Endothelial cell of umbilical vein (primary cell): ENCODE measurements around the gene KCNA2. TPM values are rescaled to one million over a fixed set of nuclear protein-coding genes. Genes with fewer than 3 reads are reported as not detected.

Experiments used
- BruUV-seq: library from RNA; stranded (reverse); fragments of 400-500 nt; replicated peaks from 2 replicates; lab custom pipeline; 2021; lab: Mats Ljungman, UMichigan
- CTCF ChIA-PET: fragments of 300-600, 350-600 bp; sonication (Branson Sonifier 250); formaldehyde crosslinking; loops from one replicate; lab custom pipeline; 2021; ENCODE audit warnings: antibody characterized with exemption, inconsistent platforms; lab: Charles Lee
- POLR2A ChIA-PET: fragments of 300-600, 350-600 bp; sonication (Branson Sonifier 250); formaldehyde crosslinking; loops from one replicate; lab custom pipeline; 2021; ENCODE audit warnings: antibody characterized with exemption, inconsistent platforms; lab: Charles Lee
- DNase-seq: peaks from one replicate; pipeline ENCODE4 v3.0.0-alpha.2; 2011; ENCODE audit warnings: low read depth, low spot score
- FAIRE-seq: peaks from 2 replicates; lab custom pipeline; 2011; peaks lifted over from hg19 to GRCh38; lab: Jason Lieb, UNC
- H2AFZ ChIP-seq: 2 replicates; pipeline ENCODE4 v1.6.0; 2012; ENCODE audit warnings: low read depth, low read length, control low read depth, inconsistent platforms
- H3K27ac ChIP-seq: 2 replicates; pipeline ENCODE4 v1.5.1; 2011; ENCODE audit warnings: low read depth, mild to moderate bottlenecking, control low read depth, low read length, moderate library complexity; ENCODE audit not compliant: insufficient read depth
- H3K27me3 ChIP-seq, 2 experiments: 2 replicates each; pipeline versions ENCODE4 v1.6.0 to v1.6.1; 2011; ENCODE audit warnings: low read length in 2 of 2, mixed read lengths in 1 of 2; ENCODE audit not compliant: control insufficient read depth in 2 of 2, insufficient read depth in 2 of 2
- H3K36me3 ChIP-seq, 2 experiments: 2 replicates in 1 of 2; 3 replicates in 1 of 2; pipeline ENCODE4 v1.5.1; 2011; ENCODE audit warnings: low read length in 2 of 2, mild to moderate bottlenecking in 1 of 2, moderate library complexity in 1 of 2; ENCODE audit not compliant: control insufficient read depth in 2 of 2, insufficient read depth in 2 of 2; ENCODE audit errors: extremely low read depth in 1 of 2
- H3K4me1 ChIP-seq: 3 replicates; pipeline ENCODE4 v1.5.1; 2011; ENCODE audit warnings: mild to moderate bottlenecking, low read length; ENCODE audit not compliant: control insufficient read depth, insufficient read depth; ENCODE audit errors: extremely low read depth
- H3K4me2 ChIP-seq: 2 replicates; pipeline ENCODE4 v1.6.1; 2011; ENCODE audit warnings: low read length, control low read depth, mixed read lengths; ENCODE audit not compliant: insufficient read depth
- H3K4me3 ChIP-seq, 3 experiments: fragments of 200-600 bp in 1 of 3; sonication (generic), shearing (Covaris generic) in 1 of 3; replicated peaks in 1 of 3; 2 replicates each; pipeline ENCODE4 v1.5.1; 2011 to 2016; ENCODE audit warnings: control low read depth in 3 of 3, low read length in 3 of 3, mild to moderate bottlenecking in 2 of 3, inconsistent platforms in 1 of 3, low read depth in 1 of 3, moderate library complexity in 1 of 3; ENCODE audit not compliant: insufficient read depth in 1 of 3
- H3K79me2 ChIP-seq: 2 replicates; pipeline ENCODE4 v1.6.0; 2012; ENCODE audit warnings: low read length, inconsistent platforms; ENCODE audit not compliant: control insufficient read depth, insufficient read depth
- H3K9ac ChIP-seq: replicated peaks from 2 replicates; pipeline ENCODE3; 2011; ENCODE audit warnings: low read length, control low read depth; ENCODE audit not compliant: insufficient read depth; ENCODE audit errors: extremely low read depth
- H3K9me1 ChIP-seq: replicated peaks from 3 replicates; pipeline ENCODE4 v1.6.0; 2011; ENCODE audit warnings: mild to moderate bottlenecking, low read length; ENCODE audit not compliant: control insufficient read depth, insufficient read depth; ENCODE audit errors: extremely low read depth
- H3K9me3 ChIP-seq: replicated peaks from 2 replicates; pipeline ENCODE4 v1.5.1; 2012; ENCODE audit warnings: low read length, inconsistent platforms; ENCODE audit not compliant: control insufficient read depth, insufficient read depth
- H4K20me1 ChIP-seq: replicated peaks from 2 replicates; pipeline ENCODE3; 2011; ENCODE audit warnings: mild to moderate bottlenecking, low read length; ENCODE audit not compliant: control insufficient read depth, insufficient read depth; ENCODE audit errors: extremely low read depth
- CTCF ChIP-seq, 2 donors: IDR thresholded peaks; 1 replicate in 1 of 2; 2 replicates in 1 of 2; pipeline ENCODE4 v1.5.1; 2011; ENCODE audit warnings: low read length in 2 of 2, mild to moderate bottlenecking in 2 of 2, moderate library complexity in 2 of 2, control low read depth in 1 of 2, inconsistent platforms in 1 of 2, low read depth in 1 of 2; ENCODE audit not compliant: insufficient read depth in 1 of 2; ENCODE audit errors: extremely low read depth in 1 of 2
- EZH2 ChIP-seq: IDR thresholded peaks from 2 replicates; pipeline ENCODE4 v1.6.1; 2012; ENCODE audit warnings: borderline replicate concordance, low read depth, mild to moderate bottlenecking, moderate library complexity, low read length, inconsistent platforms; ENCODE audit not compliant: severe bottlenecking
- FOS ChIP-seq: IDR thresholded peaks from 2 replicates; pipeline ENCODE4 v1.6.1; 2011; ENCODE audit warnings: mild to moderate bottlenecking, low read length, moderate library complexity, borderline replicate concordance; ENCODE audit not compliant: insufficient read depth
- GATA2 ChIP-seq: IDR thresholded peaks from 2 replicates; pipeline ENCODE4 v1.7.0; 2011; ENCODE audit warnings: low read depth, mild to moderate bottlenecking, moderate library complexity, mixed read lengths, low read length; ENCODE audit not compliant: insufficient read length, insufficient read depth
- JUN ChIP-seq: IDR thresholded peaks from 2 replicates; pipeline ENCODE4 v1.6.1; 2011; ENCODE audit warnings: borderline replicate concordance, low read depth; ENCODE audit not compliant: insufficient read length, insufficient read depth
- MAX ChIP-seq: IDR thresholded peaks from 2 replicates; pipeline ENCODE4 v1.6.1; 2011; ENCODE audit not compliant: insufficient read depth, insufficient read length
- MYC ChIP-seq: IDR thresholded peaks from one replicate; pipeline ENCODE4 v1.6.1; 2011; ENCODE audit warnings: mild to moderate bottlenecking, low read depth, low read length
- POLR2A ChIP-seq: IDR thresholded peaks from 2 replicates; pipeline ENCODE4 v1.6.1; 2012; ENCODE audit warnings: low read depth, mild to moderate bottlenecking, control low read depth, low read length
- POLR2AphosphoS5 ChIP-seq: IDR thresholded peaks from 2 replicates; pipeline ENCODE4 v1.6.1; 2012; ENCODE audit warnings: low read depth, mild to moderate bottlenecking, control low read depth, low read length, moderate library complexity; ENCODE audit not compliant: insufficient read depth
- dilution Hi-C: fragments of 300-500 bp; cut with MboI; formaldehyde crosslinking; loops from one replicate; pipeline ENCODE4 v1.15.0; 2019; ENCODE audit warnings: low sequenced_read_pairs; ENCODE audit not compliant: extremely low pct_ligation_motif_present
- intact Hi-C: fragments of 100-400 bp; cut with micrococcal nuclease; formaldehyde crosslinking; loops from one replicate; pipeline ENCODE4 v1.10.0; 2022
- polyA plus RNA-seq, 4 experiments: library from polyadenylated mRNA; depleted of rRNA in 3 of 4; stranded (reverse) in 3 of 4; unstranded in 1 of 4; fragments of >200 nt; gene quantifications; 2 replicates each; pipeline versions ENCODE4 v1.2.1 to v1.2.3, GENCODE V29; 2011 to 2012; ENCODE audit warnings: missing spikeins in 1 of 4
- total RNA-seq: library from RNA; stranded (reverse); gene quantifications from 2 replicates; pipeline ENCODE4 v1.2.3, GENCODE V29; 2021

The KCNA2 gene
- total and polyA plus RNA-seq, 2 donors (not counting 3 experiments of a cell fraction or from before 2014, with no cell fraction given) = not detected

GRCh38 chr1:110620686-110621085, 14.5 kb upstream of the KCNA2 start:
- DNase-seq = no peak
- POLR2A ChIA-PET = no interaction called here
- Histone ChIP-seq H3K4me1 (no peaks in the 10 kb centered on the region), H2AFZ (no peak overlapping the region), H3K79me2 (no peaks in the 10 kb centered on the region), H3K4me2 (no peak overlapping the region), H3K9ac (no peak overlapping the region), H3K9me3 (no peaks in the 10 kb centered on the region), H3K36me3 (no peaks in the 10 kb centered on the region), H3K27me3 (peaks cover 9 to 15% of the 10 kb centered on the region in 2 experiments), H3K27ac (no peak overlapping the region), H3K4me3 (no peak overlapping the region), H3K9me1 (no peaks in the 10 kb centered on the region), H4K20me1 (no peaks in the 10 kb centered on the region)
- CTCF ChIA-PET = interaction anchor here (2.8 to 3.7 kb wide), 2 partner anchors 145 to 162 kb away, joined by 62 to 70 read pairs; no protein-coding TSS in a partner anchor
- intact Hi-C loops = loop anchor here (10.0 kb wide), 1 partner anchor 374 kb away; no protein-coding TSS in a partner anchor
- dilution Hi-C loops = no loop called here
- no peak for FAIRE-seq
- no TSS peak for BruUV-seq
- TF ChIP-seq EZH2 (no peak), GATA2 (no peak), MAX (no peak), FOS (no peak), POLR2AphosphoS5 (no peak), POLR2A (no peak)

GRCh38 chr1:110620250-110620615, 14.1 kb upstream of the KCNA2 start:
- dilution Hi-C loops = no loop called here
- FAIRE-seq = no peak
- no peak overlapping the region for H3K27ac ChIP-seq
- H3K36me3 ChIP-seq = no peaks in the 10 kb centered on the region
- H3K79me2 ChIP-seq = no peaks in the 10 kb centered on the region
- no peak for DNase-seq
- intact Hi-C loops = loop anchor here (10.0 kb wide), 1 partner anchor 375 kb away; no protein-coding TSS in a partner anchor
- CTCF ChIA-PET = interaction anchor here (1.0 to 3.7 kb wide), 15 partner anchors 9 to 410 kb away, joined by 3 to 70 read pairs (median 8); partner anchors contain the start of gene KCNA2
- H3K4me2 ChIP-seq = no peak overlapping the region
- H3K27me3 ChIP-seq = peaks cover 9 to 15% of the 10 kb centered on the region in 2 experiments
- H3K4me1 ChIP-seq = no peaks in the 10 kb centered on the region
- H4K20me1 ChIP-seq = no peaks in the 10 kb centered on the region
- no peaks in the 10 kb centered on the region for H3K9me1 ChIP-seq
- H3K9ac ChIP-seq = no peak overlapping the region
- no TSS peak for BruUV-seq
- no peaks in the 10 kb centered on the region for H3K9me3 ChIP-seq
- no peak overlapping the region for H2AFZ ChIP-seq
- POLR2A ChIA-PET = no interaction called here
- no peak overlapping the region for H3K4me3 ChIP-seq
- no peak for TF ChIP-seq POLR2A
- TF ChIP-seq GATA2 = no peak
- no peak for TF ChIP-seq JUN
- no peak for TF ChIP-seq FOS
- TF ChIP-seq CTCF (IDR thresholded peaks at IDR 0.05; ENCODE audit: extremely low read depth in 1 of 2, insufficient read depth in 1 of 2, low read depth in 1 of 2, low read length in 2 of 2) = no peak
- TF ChIP-seq EZH2 = no peak
- TF ChIP-seq POLR2AphosphoS5 = no peak
- TF ChIP-seq MYC = no peak
- TF ChIP-seq MAX = no peak
